Thoracic aorta (tissue), 2 donors: Measurements from ENCODE around the gene PRDM15. TPM values are rescaled to one million over a fixed set of nuclear protein-coding genes. Genes with fewer than 3 reads are reported as not detected.

ENCODE experiments used
- ATAC-seq: fragments of 150-250 bp; one replicate; pipeline ENCODE4 v1.8.0; 2017; ENCODE audit warnings: low read depth; ENCODE audit not compliant: insufficient number of reproducible peaks, low FRiP score
- DNase-seq: peaks from one replicate; pipeline ENCODE4 v3.0.0-alpha.2; 2020; ENCODE audit warnings: low spot score
- H3K27ac ChIP-seq, 2 donors: fragments of 200-600 bp; sonication (generic); 1 replicate in 1 of 2; 2 replicates in 1 of 2; pipeline ENCODE4 v1.5.1; 2016; ENCODE audit warnings: mild to moderate bottlenecking in 2 of 2, moderate library complexity in 2 of 2
- H3K27me3 ChIP-seq: fragments of 200-600 bp; sonication (generic); replicated peaks from 2 replicates; pipeline ENCODE4 v1.6.0; 2016; ENCODE audit warnings: mild to moderate bottlenecking; ENCODE audit not compliant: insufficient read depth
- H3K36me3 ChIP-seq: fragments of 200-600 bp; sonication (generic); one replicate; pipeline ENCODE4 v1.5.1; 2016
- H3K4me1 ChIP-seq, 2 donors: fragments of 200-600 bp; sonication (generic); 1 replicate in 1 of 2; 2 replicates in 1 of 2; pipeline versions ENCODE4 v1.5.1 to v1.6.0; 2016; ENCODE audit warnings: low read depth in 2 of 2, mild to moderate bottlenecking in 1 of 2; ENCODE audit not compliant: control insufficient read depth in 1 of 2
- H3K4me3 ChIP-seq: fragments of 200-600 bp; sonication (generic); 2 replicates; pipeline ENCODE4 v1.5.1; 2016; ENCODE audit warnings: mild to moderate bottlenecking
- H3K9me3 ChIP-seq: fragments of 200-600 bp; sonication (generic); 2 replicates; pipeline ENCODE4 v1.5.1; 2016
- CTCF ChIP-seq: fragments of 200-600 bp; sonication (generic); IDR thresholded peaks from one replicate; pipeline ENCODE4 v1.5.1; 2019; ENCODE audit warnings: antibody characterized with exemption
- total RNA-seq, 2 donors: library from RNA; depleted of rRNA; stranded (reverse); fragments of >200 nt; gene quantifications; one replicate each; pipeline versions ENCODE4 v1.1.0 to v1.2.3, GENCODE V29; 2016

Gene PRDM15
- total RNA-seq, 2 donors from 2014 or later = 9.0 to 14.9 TPM

DNA sequence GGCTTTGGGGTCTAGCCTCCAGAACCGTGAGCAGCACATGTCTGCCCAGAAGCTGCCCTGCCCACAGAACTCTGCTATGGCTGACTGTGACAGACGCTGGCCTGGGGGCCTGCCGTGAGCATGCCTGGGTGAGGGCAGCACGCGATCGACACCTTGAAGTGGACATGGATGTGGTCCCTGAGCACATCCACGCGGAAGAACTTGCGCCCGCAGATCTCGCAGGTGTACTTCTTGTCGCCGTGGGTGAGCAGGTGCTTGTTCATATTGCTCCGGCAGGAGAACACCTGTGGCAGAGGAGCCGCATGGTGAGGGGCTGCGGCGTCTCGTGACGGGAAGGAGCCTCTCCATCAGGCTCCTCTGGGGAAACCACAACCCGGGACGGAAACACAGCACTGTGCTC lies 56.0 kb downstream of the PRDM15 start:
- H3K9me3 ChIP-seq = no peaks in the 10 kb centered on the region
- peaks cover 10% of the 10 kb centered on the region for H3K36me3 ChIP-seq
- no peaks in the 10 kb centered on the region for H3K4me1 ChIP-seq
- TF ChIP-seq CTCF = no peak
- no peak for DNase-seq
- no peak overlapping the region for H3K27ac ChIP-seq
- no peak overlapping the region for H3K4me3 ChIP-seq
- H3K27me3 ChIP-seq = no peaks in the 10 kb centered on the region
- no peak for ATAC-seq

DNA sequence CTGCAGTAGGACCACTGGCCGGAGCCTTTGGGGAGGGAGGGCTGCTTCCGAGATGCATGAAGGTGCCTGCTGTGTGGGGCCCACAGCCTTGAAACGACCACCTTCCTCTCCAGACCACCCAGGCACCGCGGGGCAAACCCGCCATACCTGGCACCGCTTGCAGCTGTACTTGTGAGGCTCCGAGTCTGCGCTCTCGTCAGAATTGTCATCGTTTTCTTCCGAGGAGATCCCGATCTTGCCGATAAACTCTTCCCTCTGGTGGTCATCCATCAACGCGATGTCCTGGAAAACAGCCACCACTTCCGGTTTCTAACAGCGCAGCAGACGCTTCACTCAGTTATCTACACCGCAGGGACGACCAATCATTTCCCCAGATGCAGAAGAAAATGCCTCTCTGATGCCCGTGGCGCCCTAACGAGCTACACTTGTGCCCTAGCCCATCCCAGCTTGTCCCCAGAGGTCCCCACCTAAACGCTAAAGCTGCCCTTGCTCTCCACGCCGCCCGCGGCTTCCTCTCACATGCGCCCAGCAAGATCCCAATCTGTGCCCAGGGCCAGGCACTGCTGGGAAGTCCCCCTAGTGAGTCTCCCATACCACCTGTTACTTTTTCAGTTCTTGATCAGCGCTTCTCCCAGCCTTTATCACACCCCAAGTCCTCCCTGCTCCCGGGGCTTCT lies 57.2 kb downstream of the PRDM15 start:
- Histone ChIP-seq H3K27ac (no peak overlapping the region), H3K27me3 (no peaks in the 10 kb centered on the region), H3K9me3 (no peaks in the 10 kb centered on the region), H3K4me1 (peaks cover 2 to 4% of the 10 kb centered on the region in 2 donors), H3K36me3 (peaks cover 10% of the 10 kb centered on the region), H3K4me3 (no peak overlapping the region)
- no peak for ATAC-seq
- TF ChIP-seq CTCF = no peak
- no peak for DNase-seq

GRCh38 chr21:41821081-41821755 lies 57.9 kb downstream of the PRDM15 start:
- TF ChIP-seq CTCF = no peak
- Histone ChIP-seq H3K9me3 (no peaks in the 10 kb centered on the region), H3K27ac (no peak overlapping the region), H3K4me1 (peaks cover 4 to 11% of the 10 kb centered on the region in 2 donors), H3K36me3 (peaks cover 10% of the 10 kb centered on the region), H3K4me3 (no peak overlapping the region), H3K27me3 (no peaks in the 10 kb centered on the region)
- DNase-seq = no peak
- no peak for ATAC-seq

- ATAC-seq = no peak
- Histone ChIP-seq H3K27me3 (no peaks in the 10 kb centered on the region), H3K9me3 (no peaks in the 10 kb centered on the region), H3K4me1 (peaks cover 4 to 11% of the 10 kb centered on the region in 2 donors), H3K27ac (no peak overlapping the region), H3K4me3 (no peak overlapping the region), H3K36me3 (peaks cover 10% of the 10 kb centered on the region)
- TF ChIP-seq CTCF = no peak
- DNase-seq = no peak
These were observed 58.6 kb downstream of the PRDM15 start for GRCh38 chr21:41820384-41821080.

GRCh38 chr21:41819856-41820281 lies 59.3 kb downstream of the PRDM15 start:
- TF ChIP-seq CTCF = no peak

More at GRCh38 chr21:41819856-41820281, 59.3 kb downstream of the PRDM15 start:
- Histone ChIP-seq H3K4me3 (no peak overlapping the region), H3K9me3 (no peaks in the 10 kb centered on the region), H3K27ac (no peak overlapping the region), H3K36me3 (peaks cover 5% of the 10 kb centered on the region), H3K27me3 (no peaks in the 10 kb centered on the region), H3K4me1 (peaks cover 4 to 11% of the 10 kb centered on the region in 2 donors)
- DNase-seq (no peak), ATAC-seq (no peak)
